Posterior vena cava (tissue), 2 donors: ENCODE data around the gene EHD4. TPM values are rescaled to one million over a fixed set of nuclear protein-coding genes. Genes with fewer than 3 reads are reported as not detected.

Source experiments
- DNase-seq: peaks from one replicate; pipeline ENCODE4 v3.0.0-alpha.2; 2020; ENCODE audit warnings: low spot score
- intact Hi-C, 2 donors: fragments of 100-400 bp; cut with DNase I; formaldehyde crosslinking; loops; one replicate each; pipeline versions ENCODE4 v1.14.1 to v1.14.2; 2022 to 2023
- total RNA-seq, 2 donors: library from RNA; stranded (reverse); fragmentation: NEBNext Ultra II Directional; extraction: Animal tissue kit (Norgen Biotek cat#: 25700); gene quantifications; one replicate each; pipeline ENCODE4 v1.2.1, GENCODE V29; 2021
- donor health status: DM: yes; HTN: yes; CAD: no.
- donor health status: DM: yes; HTN: yes; CAD: no.

EHD4 gene
- total RNA-seq, 2 donors from 2014 or later: 21.3 to 22.5 TPM

GRCh38 chr15:41894791-41895463 lies 77.4 kb downstream of the EHD4 start:
- DNase-seq: peak; percentile 93
- intact Hi-C loops: loop anchor here in 1 of 2 donors (10.0 kb wide), 1 partner anchor 1190 kb away; no protein-coding TSS in a partner anchor

- intact Hi-C loops: loop anchor here in 1 of 2 donors (10.0 kb wide), 1 partner anchor 1190 kb away; no protein-coding TSS in a partner anchor
- DNase-seq: no peak
Measured at GRCh38 chr15:41894251-41894790, 78.0 kb downstream of the EHD4 start.

- DNase-seq: no peak
- intact Hi-C loops: loop anchor here in 1 of 2 donors (10.0 kb wide), 1 partner anchor 1189 kb away; no protein-coding TSS in a partner anchor
Measured at GRCh38 chr15:41893422-41894250, 78.7 kb downstream of the EHD4 start, which contains the start of gene SPTBN5. Gene SPTBN5 (minus strand): TSS chr15:41894053. CDS start chr15:41893497, 556 bp downstream.

GRCh38 chr15:41892621-41893421 lies 79.5 kb downstream of the EHD4 start:
- intact Hi-C loops: loop anchor here in 1 of 2 donors (10.0 kb wide), 1 partner anchor 1188 kb away; no protein-coding TSS in a partner anchor
- no peak for DNase-seq

GRCh38 chr15:41891946-41892345 lies 80.4 kb downstream of the EHD4 start:
- intact Hi-C loops: loop anchor here in 1 of 2 donors (10.0 kb wide), 1 partner anchor 1187 kb away; no protein-coding TSS in a partner anchor
- no peak for DNase-seq

GRCh38 chr15:41891226-41891625 lies 81.1 kb downstream of the EHD4 start:
- no peak for DNase-seq
- intact Hi-C loops: loop anchor here in 1 of 2 donors (10.0 kb wide), 1 partner anchor 1186 kb away; no protein-coding TSS in a partner anchor

GRCh38 chr15:41890050-41890690 lies 82.2 kb downstream of the EHD4 start:
- no peak for DNase-seq
- intact Hi-C loops: loop anchor here in 1 of 2 donors (10.0 kb wide), 1 partner anchor 1185 kb away; no protein-coding TSS in a partner anchor

- intact Hi-C loops: no loop called here
Measured at GRCh38 chr15:41888662-41889253, 83.6 kb downstream of the EHD4 start.

GRCh38 chr15:41887893-41888292 lies 84.5 kb downstream of the EHD4 start:
- no peak for DNase-seq
- intact Hi-C loops: no loop called here

More at GRCh38 chr15:41888662-41889253, 83.6 kb downstream of the EHD4 start:
- no peak for DNase-seq

- no peak for DNase-seq
- intact Hi-C loops: no loop called here
Measured at GRCh38 chr15:41887161-41887560, 85.2 kb downstream of the EHD4 start.

- intact Hi-C loops: no loop called here
- no peak for DNase-seq
Measured at GRCh38 chr15:41886741-41887140, 85.6 kb downstream of the EHD4 start.

- no peak for DNase-seq
- intact Hi-C loops: no loop called here
Measured at GRCh38 chr15:41885841-41886240, 86.5 kb downstream of the EHD4 start.

GRCh38 chr15:41885321-41885720 lies 87.0 kb downstream of the EHD4 start:
- intact Hi-C loops: no loop called here

GRCh38 chr15:41884458-41884857 lies 87.9 kb downstream of the EHD4 start:
- intact Hi-C loops: no loop called here
- no peak for DNase-seq

More at GRCh38 chr15:41885321-41885720, 87.0 kb downstream of the EHD4 start:
- DNase-seq: no peak

GRCh38 chr15:41883484-41883825 lies 88.9 kb downstream of the EHD4 start:
- intact Hi-C loops: no loop called here

GRCh38 chr15:41882689-41883483 lies 89.5 kb downstream of the EHD4 start:
- no peak for DNase-seq
- intact Hi-C loops: no loop called here

More at GRCh38 chr15:41883484-41883825, 88.9 kb downstream of the EHD4 start:
- no peak for DNase-seq
